ENCODE data around the gene H19. TPM values are rescaled to one million over a fixed set of nuclear protein-coding genes. Genes with fewer than 3 reads are reported as not detected.

The H19 gene
- polyA plus RNA-seq, 4 donors: 2,687 to 4,606 (median 3,329) TPM

DNA sequence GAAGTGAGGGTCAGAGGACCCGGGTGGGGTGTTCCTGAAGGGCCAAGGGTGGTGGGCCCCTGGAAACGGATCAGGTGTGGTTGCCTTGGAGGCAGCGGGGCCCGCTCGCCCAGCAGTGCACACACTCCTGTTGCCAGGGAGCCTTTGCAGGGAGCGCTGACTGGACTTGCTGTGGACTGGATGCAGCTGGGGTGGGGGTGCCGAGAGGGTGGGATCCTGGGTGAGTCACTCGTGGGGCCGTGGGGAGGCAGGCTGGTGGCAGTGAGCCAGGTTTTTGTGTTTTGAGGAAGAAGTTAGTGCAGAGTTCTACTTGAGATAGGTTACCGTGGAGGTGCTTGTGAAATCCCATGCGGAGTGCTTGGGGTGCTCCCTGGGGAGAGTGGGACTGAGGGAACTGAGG, 49.3 kb downstream of the H19 start:
- DNase-seq (ENCODE audit: low read depth in 4 of 4, low spot score in 2 of 4): no peak

GRCh38 chr11:1947592-1948237, 49.9 kb downstream of the H19 start:
- DNase-seq (ENCODE audit: low read depth in 4 of 4, low spot score in 2 of 4): no peak

DNA sequence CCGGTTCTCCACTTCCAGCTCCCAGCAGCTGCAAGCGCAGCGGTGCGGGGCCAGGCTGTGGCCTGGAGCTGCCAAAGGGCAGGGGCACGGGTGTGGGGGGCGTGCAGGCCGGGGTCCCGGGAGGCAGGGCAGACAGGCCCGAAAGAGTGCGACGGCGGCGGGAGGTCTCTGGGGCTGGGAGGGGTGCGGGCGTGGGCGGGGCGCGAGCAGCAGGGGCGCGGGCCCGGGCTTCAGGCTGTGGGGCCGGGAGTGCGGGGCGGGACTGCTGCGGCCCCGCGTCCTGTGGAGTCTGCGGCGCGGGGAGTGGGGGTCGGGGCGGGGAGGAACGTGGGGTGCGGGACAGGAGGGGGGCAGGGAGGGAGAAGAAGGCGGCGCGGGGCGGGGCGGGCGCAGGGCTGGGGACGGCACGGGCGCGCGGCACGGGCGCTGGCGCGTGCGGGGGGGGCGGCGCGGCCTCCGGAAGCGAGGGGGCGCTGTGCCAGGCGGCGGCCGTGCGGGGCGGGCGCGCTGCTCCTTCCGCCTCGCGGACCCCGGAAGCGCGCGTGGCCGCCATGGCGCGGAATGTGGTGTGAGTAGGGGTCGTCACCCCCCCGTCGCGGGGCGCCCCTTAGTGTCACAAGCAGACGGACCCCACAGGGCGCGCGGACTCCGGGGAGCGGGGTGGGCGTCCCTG, 50.7 kb downstream of the H19 start, which contains the start of gene MRPL23:
Gene MRPL23, plus strand, starts transcription at position 521 of the 673 bp plus-strand sequence. Its CDS starts 31 bp downstream, at position 552.
- no peak for DNase-seq (ENCODE audit: low read depth in 4 of 4, low spot score in 2 of 4)

Other genes with a start within 250 kb of the H19 start
- under 1 TPM; 0.11 to 0.46 (median 0.32) TPM for gene IFITM10, start 247.2 kb downstream of the H19 start, polyA plus RNA-seq (ENCODE audit: insufficient read length in 4 of 4)
- gene CTSD, start 233.9 kb downstream of the H19 start, polyA plus RNA-seq (ENCODE audit: insufficient read length in 4 of 4): 100 to 1,000 TPM; 218 to 295 (median 242) TPM
- 1 to 10 TPM in 1 of 4 donors, under 1 TPM in 3; 0.14 to 1.0 (median 0.23) TPM for gene SYT8, start 162.9 kb downstream of the H19 start, polyA plus RNA-seq (ENCODE audit: insufficient read length in 4 of 4)
- gene TNNI2, start 158.9 kb downstream of the H19 start, polyA plus RNA-seq (ENCODE audit: insufficient read length in 4 of 4): 1 to 10 TPM in 2 of 4 donors, under 1 TPM in 2; 0.20 to 1.3 (median 0.77) TPM
- gene LSP1, start 144.8 kb downstream of the H19 start, polyA plus RNA-seq (ENCODE audit: insufficient read length in 4 of 4): 1 to 10 TPM; 4.6 to 7.8 (median 6.3) TPM
- gene PRR33, start 105.9 kb downstream of the H19 start, polyA plus RNA-seq (ENCODE audit: insufficient read length in 4 of 4): under 1 TPM; 0.04 to 0.27 (median 0.19) TPM
- 10 to 100 TPM in 2 of 4 donors, 1 to 10 TPM in 2; 5.0 to 10.8 (median 9.4) TPM for gene TNNT3, start 78.1 kb downstream of the H19 start, polyA plus RNA-seq (ENCODE audit: insufficient read length in 4 of 4)
- 10 to 100 TPM; 50.7 to 78.2 (median 66.8) TPM for gene MRPL23, start 50.5 kb downstream of the H19 start, polyA plus RNA-seq (ENCODE audit: insufficient read length in 4 of 4)
- gene IGF2, start 141.5 kb upstream of the H19 start, polyA plus RNA-seq (ENCODE audit: insufficient read length in 4 of 4): 1,000 to 10,000 TPM in 1 of 4 donors, 100 to 1,000 TPM in 3; 731 to 1,117 (median 878) TPM
- gene INS, start 163.4 kb upstream of the H19 start, polyA plus RNA-seq (ENCODE audit: insufficient read length in 4 of 4): not detected
- gene TH, start 174.0 kb upstream of the H19 start, polyA plus RNA-seq (ENCODE audit: insufficient read length in 4 of 4): 1 to 10 TPM in 2 of 4 donors, under 1 TPM in 2; 0.66 to 2.4 (median 1.0) TPM